Measurements from ENCODE around the gene SPINT1.

DNA sequence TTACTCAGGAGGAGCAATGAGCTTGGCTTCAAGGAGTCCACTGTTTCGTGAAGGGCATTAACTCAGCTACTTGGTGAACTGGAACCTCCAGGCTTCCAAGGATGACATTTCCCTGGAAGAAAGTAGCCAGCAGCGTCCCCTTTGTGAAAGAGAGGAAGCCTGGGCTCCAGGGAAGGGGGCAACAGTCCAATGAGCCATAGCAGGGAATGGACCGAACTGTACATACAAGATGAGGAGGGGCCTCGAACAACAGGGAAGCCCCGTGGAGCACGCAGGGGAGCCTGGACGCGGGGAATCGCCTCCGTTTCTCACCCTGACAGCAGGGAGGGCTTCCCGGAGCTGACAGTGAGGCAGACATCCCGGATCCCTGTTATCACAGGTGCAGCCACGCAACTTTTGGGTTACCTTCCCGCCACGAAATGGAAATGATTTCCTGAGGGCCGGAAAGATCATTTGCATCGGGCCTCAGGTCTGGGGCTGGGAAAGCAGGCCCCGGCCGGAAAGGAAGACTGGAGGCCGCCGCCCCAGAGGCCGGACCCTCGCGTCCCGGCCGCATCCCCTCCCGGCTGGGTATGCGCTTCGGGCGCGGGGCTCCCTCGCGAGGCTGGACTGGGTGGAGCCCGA, 475 bp upstream of the SPINT1 start:
- TF ChIP-seq, protein P1, sequence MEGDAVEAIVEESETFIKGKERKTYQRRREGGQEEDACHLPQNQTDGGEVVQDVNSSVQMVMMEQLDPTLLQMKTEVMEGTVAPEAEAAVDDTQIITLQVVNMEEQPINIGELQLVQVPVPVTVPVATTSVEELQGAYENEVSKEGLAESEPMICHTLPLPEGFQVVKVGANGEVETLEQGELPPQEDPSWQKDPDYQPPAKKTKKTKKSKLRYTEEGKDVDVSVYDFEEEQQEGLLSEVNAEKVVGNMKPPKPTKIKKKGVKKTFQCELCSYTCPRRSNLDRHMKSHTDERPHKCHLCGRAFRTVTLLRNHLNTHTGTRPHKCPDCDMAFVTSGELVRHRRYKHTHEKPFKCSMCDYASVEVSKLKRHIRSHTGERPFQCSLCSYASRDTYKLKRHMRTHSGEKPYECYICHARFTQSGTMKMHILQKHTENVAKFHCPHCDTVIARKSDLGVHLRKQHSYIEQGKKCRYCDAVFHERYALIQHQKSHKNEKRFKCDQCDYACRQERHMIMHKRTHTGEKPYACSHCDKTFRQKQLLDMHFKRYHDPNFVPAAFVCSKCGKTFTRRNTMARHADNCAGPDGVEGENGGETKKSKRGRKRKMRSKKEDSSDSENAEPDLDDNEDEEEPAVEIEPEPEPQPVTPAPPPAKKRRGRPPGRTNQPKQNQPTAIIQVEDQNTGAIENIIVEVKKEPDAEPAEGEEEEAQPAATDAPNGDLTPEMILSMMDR (IDR thresholded peaks at IDR 0.05): no peak
- TF ChIP-seq POLR2A (IDR thresholded peaks at IDR 0.05): no peak

Data from stomach (tissue), 4 donors.